K562 (cell line): ENCODE data around the gene ENOX2. TPM values are rescaled to one million over a fixed set of nuclear protein-coding genes. Genes with fewer than 3 reads are reported as not detected.
"Not testable (repeated sequence)": the region's sequence is repeated elsewhere in the genome, so short reads cannot be mapped to it uniquely, and the experiment has no call there.

Experiments
- ATAC-seq: fragments of 200-7000 bp; cut with Tn5 transposase; 3 replicates; pipeline ENCODE4 v1.9.1; 2020; ENCODE audit warnings: moderate library complexity
- BruUV-seq: library from RNA; stranded (reverse); fragments of 400-500 nt; replicated peaks from 2 replicates; lab custom pipeline; 2021; lab: Mats Ljungman, UMichigan
- CTCF ChIA-PET: fragments of 300-600 bp; formaldehyde crosslinking; extraction: SDS; loops from one replicate; lab custom pipeline; 2021; ENCODE audit warnings: low intra/inter-chr PET ratio; lab: Yijun Ruan, JAX
- POLR2A ChIA-PET: fragments of 300-600, 350-650 bp; sonication (Branson Sonifier 250); formaldehyde crosslinking; extraction: SDS; loops from one replicate; lab custom pipeline; 2021; ENCODE audit warnings: antibody characterized with exemption, inconsistent platforms; lab: Yijun Ruan, JAX
- DNase-seq, 4 experiments: peaks; one replicate each; pipeline versions ENCODE4 v3.0.0 to v3.0.0-alpha.2; 2011 to 2018; ENCODE audit warnings: low spot score in 3 of 4, mixed read lengths in 3 of 4; ENCODE audit errors: extremely low read depth in 1 of 4
- FAIRE-seq: peaks from 2 replicates; lab custom pipeline; 2011; peaks lifted over from hg19 to GRCh38; lab: Jason Lieb, UNC
- H2AFZ ChIP-seq: 2 replicates; pipeline ENCODE4 v1.6.0; 2011; ENCODE audit warnings: low read depth, low read length, control low read depth, inconsistent platforms
- H3K27ac ChIP-seq: fragments of 200-600 bp; 3 replicates; pipeline ENCODE4 v1.8.0; 2011; ENCODE audit warnings: low read depth, mild to moderate bottlenecking, control low read depth, inconsistent platforms, low read length, moderate library complexity, mixed read lengths; ENCODE audit errors: extremely low read depth
- H3K27me3 ChIP-seq, 2 experiments: fragments of 300-600 bp in 1 of 2; 2 replicates in 1 of 2; 3 replicates in 1 of 2; pipeline versions ENCODE4 v1.6.0 to v1.8.0; 2011; ENCODE audit warnings: inconsistent platforms in 2 of 2, low read length in 2 of 2, mild to moderate bottlenecking in 1 of 2, mixed read lengths in 1 of 2, moderate library complexity in 1 of 2; ENCODE audit not compliant: control insufficient read depth in 2 of 2, insufficient read depth in 2 of 2
- H3K36me3 ChIP-seq: fragments of 300-600 bp; 3 replicates; pipeline ENCODE4 v1.8.0; 2011; ENCODE audit warnings: mild to moderate bottlenecking, low read length, inconsistent platforms; ENCODE audit not compliant: control insufficient read depth, insufficient read depth
- H3K4me1 ChIP-seq, 2 experiments: fragments of 200-600 bp in 1 of 2; replicated peaks in 1 of 2; 2 replicates in 1 of 2; 3 replicates in 1 of 2; pipeline versions ENCODE4 v1.5.1 to v1.8.0; 2011; ENCODE audit warnings: inconsistent platforms in 2 of 2, low read length in 2 of 2, mild to moderate bottlenecking in 1 of 2, mixed read lengths in 1 of 2, moderate library complexity in 1 of 2; ENCODE audit not compliant: control insufficient read depth in 2 of 2, insufficient read depth in 2 of 2
- H3K4me2 ChIP-seq: 2 replicates; pipeline ENCODE4 v1.6.1; 2011; ENCODE audit warnings: low read length, control low read depth, inconsistent platforms, mixed read lengths; ENCODE audit not compliant: insufficient read depth
- H3K4me3 ChIP-seq: fragments of 200-600 bp; sonication (generic), shearing (Covaris generic); 2 replicates; pipeline ENCODE4 v1.5.1; 2016; ENCODE audit warnings: control low read depth, inconsistent platforms
- H3K79me2 ChIP-seq: fragments of 200-600 bp; 3 replicates; pipeline ENCODE4 v1.8.0; 2011; ENCODE audit warnings: low read length, inconsistent platforms; ENCODE audit not compliant: control insufficient read depth, insufficient read depth
- H3K9ac ChIP-seq, 2 experiments: 2 replicates each; pipeline versions ENCODE4 v1.6.0 to v1.6.1; 2011; ENCODE audit warnings: low read depth in 2 of 2, low read length in 2 of 2, control low read depth in 1 of 2, inconsistent platforms in 1 of 2, mild to moderate bottlenecking in 1 of 2, mixed read lengths in 1 of 2; ENCODE audit not compliant: insufficient read depth in 1 of 2
- H3K9me1 ChIP-seq: one replicate; pipeline ENCODE4 v1.6.0; 2011; ENCODE audit warnings: inconsistent platforms, mild to moderate bottlenecking, low read length, moderate library complexity; ENCODE audit not compliant: control insufficient read depth, insufficient read depth
- H3K9me3 ChIP-seq: replicated peaks from 2 replicates; pipeline ENCODE4 v1.5.1; 2011; ENCODE audit warnings: low read depth, low read length, inconsistent platforms; ENCODE audit not compliant: control insufficient read depth, insufficient read depth
- H4K20me1 ChIP-seq: replicated peaks from 2 replicates; pipeline ENCODE4 v1.6.1; 2011; ENCODE audit warnings: low read length, inconsistent platforms, mixed read lengths; ENCODE audit not compliant: control insufficient read depth, insufficient read depth
- C11orf30 ChIP-seq: fragments of 450-650 bp; IDR thresholded peaks from 2 replicates; pipeline ENCODE4 v1.6.1; 2016; ENCODE audit warnings: low read depth, mild to moderate bottlenecking
- CBX1 ChIP-seq: sonication (generic); IDR thresholded peaks from 2 replicates; pipeline ENCODE4 v1.6.1; 2016; ENCODE audit warnings: antibody characterized with exemption, low read depth, mild to moderate bottlenecking
- CSDE1 ChIP-seq, 2 experiments: fragments of 450-650 bp; IDR thresholded peaks; 2 replicates each; pipeline ENCODE4 v1.6.1; 2016; ENCODE audit warnings: mild to moderate bottlenecking in 1 of 2
- KHSRP ChIP-seq: fragments of 450-650 bp; IDR thresholded peaks from 2 replicates; pipeline ENCODE4 v1.6.1; 2017
- MTA1 ChIP-seq: fragments of 450-650 bp; IDR thresholded peaks from 2 replicates; pipeline ENCODE4 v1.6.1; 2017; ENCODE audit warnings: borderline replicate concordance
- PHF21A ChIP-seq: fragments of 450-650 bp; IDR thresholded peaks from 2 replicates; pipeline ENCODE4 v1.6.1; 2017; ENCODE audit warnings: low read depth, borderline replicate concordance
- TCF7L2 ChIP-seq: fragments of 150-350 bp; IDR thresholded peaks from 2 replicates; pipeline ENCODE4 v1.6.1; 2016; ENCODE audit warnings: low read depth, mild to moderate bottlenecking, low read length, moderate library complexity
- U2AF1 ChIP-seq: fragments of 200-400 bp; formaldehyde crosslinking; optimal IDR thresholded peaks from 2 replicates; pipeline ENCODE3; 2017; ENCODE audit warnings: mild to moderate bottlenecking, low read depth, low read length, moderate library complexity
- ZNF146 ChIP-seq: IDR thresholded peaks from one replicate; pipeline ENCODE4 v1.6.1; 2018; ENCODE audit warnings: missing compliant biosample characterization; ENCODE audit not compliant: unreplicated experiment
- ZZZ3 ChIP-seq: fragments of 450-650 bp; IDR thresholded peaks from 2 replicates; pipeline ENCODE4 v1.6.1; 2016; ENCODE audit warnings: antibody characterized with exemption, mild to moderate bottlenecking, moderate library complexity
- WGBS: fragments of 100-300 bp; shearing (Covaris generic); methylation state at CpG from one replicate; pipeline ENCODE4 v1.1.6; 2016; ENCODE audit warnings: low coverage, mixed read lengths; ENCODE audit not compliant: insufficient coverage; ENCODE audit errors: missing lambda C conversion rate; 5-methylcytosine and 5-hydroxymethylcytosine counted together
- in situ Hi-C: fragments of 300-500 bp; cut with MboI; formaldehyde crosslinking; loops from 4 replicates; pipeline ENCODE4 v1.15.0; 2018; ENCODE audit warnings: inconsistent platforms, mixed read lengths
- intact Hi-C: fragments of 100-400 bp; cut with micrococcal nuclease; formaldehyde crosslinking; loops from 2 replicates; pipeline ENCODE4 v1.14.2; 2022
- polyA plus RNA-seq, 8 experiments: library from polyadenylated mRNA; depleted of rRNA in 4 of 8; stranded (reverse) in 5 of 8; unstranded in 3 of 8; fragments of >200 nt; fragmentation: Nextera tagmentation in 2 of 8; fragmentation: Illumina TruSeq in 1 of 8; extraction: Ambion mirVana in 2 of 8; extraction: Trizol in 1 of 8; gene quantifications; 2 replicates each; pipeline versions ENCODE4 v1.2.1 to v1.2.3, GENCODE V29; 2011 to 2014; ENCODE audit warnings: inconsistent platforms in 1 of 8, missing spikeins in 1 of 8
- total RNA-seq, 7 experiments: library from RNA; depleted of rRNA in 6 of 7; stranded (reverse); fragments of >200 nt in 6 of 7; fragmentation: Illumina TruSeq in 2 of 7; extraction: Trizol in 2 of 7; gene quantifications; 2 replicates each; pipeline versions ENCODE4 v1.2.1 to v1.2.3, GENCODE V29; 2011 to 2021; ENCODE audit warnings: low replicate concordance in 1 of 7
- TF ChIP-seq, protein P1 (sequence below): fragments of 450-650 bp; IDR thresholded peaks from 2 replicates; pipeline ENCODE4 v1.6.1; 2018; ENCODE audit not compliant: partially characterized antibody
- TF ChIP-seq, protein P2 (sequence below): sonication (generic); formaldehyde crosslinking; IDR thresholded peaks from 2 replicates; pipeline ENCODE4 v1.5.0; 2020; ENCODE audit warnings: missing genetic modification reagents

Gene ENOX2
- total and polyA plus RNA-seq, 9 of the 15 experiments (the other 6 are each of a cell fraction or from before 2014, with no cell fraction given) = 6.1 to 24.0 (median 13.8) TPM

DNA sequence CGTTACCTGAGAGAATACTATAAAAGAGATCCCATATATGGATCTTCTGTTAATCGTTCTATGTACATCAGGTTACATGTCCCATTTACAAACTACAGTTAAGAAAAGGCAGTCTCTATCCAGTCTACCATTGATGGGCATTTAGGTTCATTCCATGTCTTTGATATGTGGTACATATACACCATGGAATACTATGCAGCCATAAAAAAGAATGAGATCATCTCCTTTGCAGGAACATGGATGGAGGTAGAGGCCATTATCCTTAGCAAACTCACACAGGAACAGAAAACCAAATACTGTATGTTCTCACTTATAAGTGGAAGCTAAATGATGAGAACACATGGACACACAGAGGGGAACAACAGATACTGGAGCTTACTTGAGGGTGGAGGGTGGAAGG lies 111.1 kb downstream of the ENOX2 start:
- FAIRE-seq, CTCF ChIA-PET, H2AFZ ChIP-seq, in situ Hi-C loops, H3K27ac ChIP-seq, H3K9me3 ChIP-seq, POLR2A ChIA-PET, H3K4me1 ChIP-seq, H3K36me3 ChIP-seq, H3K4me2 ChIP-seq, H4K20me1 ChIP-seq, H3K79me2 ChIP-seq, H3K9me1 ChIP-seq, ATAC-seq, H3K4me3 ChIP-seq, DNase-seq, H3K9ac ChIP-seq, intact Hi-C loops, BruUV-seq, H3K27me3 ChIP-seq: not testable (repeated sequence)
- peak; percentile 76 for TF ChIP-seq ZNF146 (CRISPR knock-in tag)
- 85% methylated on average over 2 of the region's 2 CpGs for WGBS

DNA sequence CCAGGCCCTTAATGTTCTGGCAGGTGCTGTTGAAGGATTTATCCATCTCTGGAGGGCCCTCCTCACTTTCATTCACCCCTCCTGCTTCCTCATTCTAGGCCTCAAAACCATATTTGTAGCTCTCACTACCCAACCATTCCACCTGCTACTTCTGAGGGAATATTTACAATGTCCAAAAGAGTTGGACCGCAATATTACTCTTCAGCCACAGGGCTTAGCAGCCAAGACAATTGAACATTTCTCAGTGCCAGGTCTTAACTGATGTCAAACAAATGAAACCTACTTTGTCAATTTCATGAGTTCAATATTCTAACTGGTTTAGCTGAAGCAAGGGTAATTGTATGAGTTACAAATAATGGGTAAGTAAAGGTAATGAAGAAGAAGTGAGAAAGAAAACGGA lies 113.2 kb downstream of the ENOX2 start:
- no peaks in the 10 kb centered on the region for H3K9me1 ChIP-seq
- H3K79me2 ChIP-seq = no peaks in the 10 kb centered on the region
- BruUV-seq = no TSS peak
- 81% methylated on average over 2 of the region's 2 CpGs for WGBS
- no peaks in the 10 kb centered on the region for H4K20me1 ChIP-seq
- H3K9ac ChIP-seq = no peak overlapping the region
- ChIA-PET CTCF (no interaction called here), POLR2A (interaction anchor here (0.8 to 1.3 kb wide), 2 partner anchors 12 to 44 kb away, joined by 3 read pairs; no protein-coding TSS in a partner anchor)
- no peak overlapping the region for H3K27ac ChIP-seq
- in situ Hi-C loops = no loop called here
- H3K4me1 ChIP-seq = no peaks in the 10 kb centered on the region; a peak in 1 of 5 replicates
- no peaks in the 10 kb centered on the region for H3K27me3 ChIP-seq
- no peaks in the 10 kb centered on the region for H3K9me3 ChIP-seq
- intact Hi-C loops = no loop called here
- H3K4me2 ChIP-seq = no peak overlapping the region
- no peak overlapping the region for H3K4me3 ChIP-seq
- ATAC-seq = no peak
- H3K36me3 ChIP-seq = no peaks in the 10 kb centered on the region
- no peak overlapping the region for H2AFZ ChIP-seq
- DNase-seq = no peak
- no peak for FAIRE-seq
- no peak for TF ChIP-seq MTA1
- no peak for TF ChIP-seq KHSRP
- no peak for TF ChIP-seq PHF21A
- no peak for TF ChIP-seq CBX1
- TF ChIP-seq, protein P1, sequence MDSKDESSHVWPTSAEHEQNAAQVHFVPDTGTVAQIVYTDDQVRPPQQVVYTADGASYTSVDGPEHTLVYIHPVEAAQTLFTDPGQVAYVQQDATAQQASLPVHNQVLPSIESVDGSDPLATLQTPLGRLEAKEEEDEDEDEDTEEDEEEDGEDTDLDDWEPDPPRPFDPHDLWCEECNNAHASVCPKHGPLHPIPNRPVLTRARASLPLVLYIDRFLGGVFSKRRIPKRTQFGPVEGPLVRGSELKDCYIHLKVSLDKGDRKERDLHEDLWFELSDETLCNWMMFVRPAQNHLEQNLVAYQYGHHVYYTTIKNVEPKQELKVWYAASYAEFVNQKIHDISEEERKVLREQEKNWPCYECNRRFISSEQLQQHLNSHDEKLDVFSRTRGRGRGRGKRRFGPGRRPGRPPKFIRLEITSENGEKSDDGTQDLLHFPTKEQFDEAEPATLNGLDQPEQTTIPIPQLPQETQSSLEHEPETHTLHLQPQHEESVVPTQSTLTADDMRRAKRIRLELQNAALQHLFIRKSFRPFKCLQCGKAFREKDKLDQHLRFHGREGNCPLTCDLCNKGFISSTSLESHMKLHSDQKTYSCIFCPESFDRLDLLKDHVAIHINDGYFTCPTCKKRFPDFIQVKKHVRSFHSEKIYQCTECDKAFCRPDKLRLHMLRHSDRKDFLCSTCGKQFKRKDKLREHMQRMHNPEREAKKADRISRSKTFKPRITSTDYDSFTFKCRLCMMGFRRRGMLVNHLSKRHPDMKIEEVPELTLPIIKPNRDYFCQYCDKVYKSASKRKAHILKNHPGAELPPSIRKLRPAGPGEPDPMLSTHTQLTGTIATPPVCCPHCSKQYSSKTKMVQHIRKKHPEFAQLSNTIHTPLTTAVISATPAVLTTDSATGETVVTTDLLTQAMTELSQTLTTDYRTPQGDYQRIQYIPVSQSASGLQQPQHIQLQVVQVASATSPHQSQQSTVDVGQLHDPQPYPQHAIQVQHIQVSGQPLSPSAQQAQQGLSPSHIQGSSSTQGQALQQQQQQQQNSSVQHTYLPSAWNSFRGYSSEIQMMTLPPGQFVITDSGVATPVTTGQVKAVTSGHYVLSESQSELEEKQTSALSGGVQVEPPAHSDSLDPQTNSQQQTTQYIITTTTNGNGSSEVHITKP = no peak
- no peak for TF ChIP-seq U2AF1
- no peak for TF ChIP-seq ZZZ3
- no peak for TF ChIP-seq TCF7L2
- TF ChIP-seq, protein P2, sequence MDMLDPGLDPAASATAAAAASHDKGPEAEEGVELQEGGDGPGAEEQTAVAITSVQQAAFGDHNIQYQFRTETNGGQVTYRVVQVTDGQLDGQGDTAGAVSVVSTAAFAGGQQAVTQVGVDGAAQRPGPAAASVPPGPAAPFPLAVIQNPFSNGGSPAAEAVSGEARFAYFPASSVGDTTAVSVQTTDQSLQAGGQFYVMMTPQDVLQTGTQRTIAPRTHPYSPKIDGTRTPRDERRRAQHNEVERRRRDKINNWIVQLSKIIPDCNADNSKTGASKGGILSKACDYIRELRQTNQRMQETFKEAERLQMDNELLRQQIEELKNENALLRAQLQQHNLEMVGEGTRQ = no peak
- TF ChIP-seq C11orf30 = no peak
- TF ChIP-seq CSDE1 (IDR thresholded peaks at IDR 0.05) = no peak
